Right cardiac atrium (tissue), 5 donors: Measurements from ENCODE around the gene HIVEP2. TPM values are rescaled to one million over a fixed set of nuclear protein-coding genes. Genes with fewer than 3 reads are reported as not detected.

Experiments
- ATAC-seq, 2 donors: fragments of 200-7000 bp; cut with Tn5 transposase; one replicate each; pipeline versions ENCODE4 v1.8.0 to v1.9.1; 2020; ENCODE audit warnings: moderate library complexity in 2 of 2, mild to moderate bottlenecking in 1 of 2
- DNase-seq, 3 donors: peaks; one replicate each; pipeline ENCODE4 v3.0.0-alpha.2; 2020
- H3K27ac ChIP-seq: one replicate; pipeline ENCODE4 v1.5.1; 2013; ENCODE audit warnings: mild to moderate bottlenecking, low read length, control low read depth, moderate library complexity
- H3K27me3 ChIP-seq: one replicate; pipeline ENCODE4 v1.6.1; 2013; ENCODE audit not compliant: control insufficient read depth, insufficient read depth
- H3K4me1 ChIP-seq: one replicate; pipeline ENCODE4 v1.6.1; 2013; ENCODE audit warnings: low read length; ENCODE audit not compliant: control insufficient read depth, insufficient read depth
- H3K4me3 ChIP-seq: one replicate; pipeline ENCODE4 v1.5.1; 2013; ENCODE audit warnings: low read length, control low read depth
- H3K9me3 ChIP-seq: one replicate; pipeline ENCODE4 v1.6.1; 2013; ENCODE audit warnings: low read length; ENCODE audit not compliant: control insufficient read depth
- WGBS: extraction: QIAGEN DNeasy Blood & Tissue Kit; methylation state at CpG from one replicate; pipeline ENCODE4 v1.1.7; 2013; 5-methylcytosine and 5-hydroxymethylcytosine counted together
- intact Hi-C, 4 donors: fragments of 100-400 bp; cut with DNase I; formaldehyde crosslinking; loops; one replicate each; pipeline versions ENCODE4 v1.11.0 to v1.14.0; 2022 to 2023
- polyA plus RNA-seq: library from polyadenylated mRNA; stranded (reverse); fragments of 200-250 nt; gene quantifications from one replicate; pipeline ENCODE4 v1.2.3, GENCODE V29; 2013
- total RNA-seq, 4 donors: library from RNA; stranded (reverse); fragmentation: NEBNext Ultra II Directional; extraction: Animal tissue kit (Norgen Biotek cat#: 25700); gene quantifications; one replicate each; pipeline ENCODE4 v1.2.1, GENCODE V29; 2021
- donor health status: healthy with polysubstance abuse.
- donor health status: DM: no; HTN: yes; CAD: no.
- donor health status: DM: no; HTN: no; CAD: no.
- donor health status: DM: no; HTN: yes; CAD: no; lungs with severe emphysema.
- donor health status: DM: yes; HTN: yes; CAD: no.

The HIVEP2 gene
- total and polyA plus RNA-seq, 5 donors, result 4.5 to 29.0 (median 15.6) TPM

DNA sequence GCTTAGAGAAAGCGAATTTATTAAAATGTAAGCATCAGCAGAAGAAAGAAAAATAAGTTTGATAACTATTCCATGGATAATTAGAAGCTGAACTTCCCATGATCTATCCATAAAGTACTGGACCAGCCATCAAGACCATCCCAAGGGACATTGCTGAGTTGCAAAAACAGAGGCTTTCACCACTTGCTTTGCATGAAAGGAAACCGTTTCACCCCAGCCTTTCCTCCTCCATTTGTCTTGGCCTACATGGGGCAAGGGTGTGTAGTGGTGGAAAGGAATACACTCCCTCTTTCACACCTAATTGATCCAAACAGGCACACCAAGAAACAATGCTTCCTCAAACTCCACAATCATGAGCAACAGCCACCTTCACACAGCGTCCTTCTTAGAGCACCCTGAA, 10.4 kb downstream of the HIVEP2 start:
- WGBS, result 79% methylated on average over 3 of the region's 3 CpGs
- intact Hi-C loops, result no loop called here
- no peak for DNase-seq
- H3K9me3 ChIP-seq, result no peaks in the 10 kb centered on the region
- H3K4me1 ChIP-seq, result no peaks in the 10 kb centered on the region
- H3K27me3 ChIP-seq, result no peaks in the 10 kb centered on the region
- peak in 1 of 2 donors; percentile 31 for ATAC-seq
- H3K4me3 ChIP-seq, result no peak overlapping the region
- no peak overlapping the region for H3K27ac ChIP-seq

DNA sequence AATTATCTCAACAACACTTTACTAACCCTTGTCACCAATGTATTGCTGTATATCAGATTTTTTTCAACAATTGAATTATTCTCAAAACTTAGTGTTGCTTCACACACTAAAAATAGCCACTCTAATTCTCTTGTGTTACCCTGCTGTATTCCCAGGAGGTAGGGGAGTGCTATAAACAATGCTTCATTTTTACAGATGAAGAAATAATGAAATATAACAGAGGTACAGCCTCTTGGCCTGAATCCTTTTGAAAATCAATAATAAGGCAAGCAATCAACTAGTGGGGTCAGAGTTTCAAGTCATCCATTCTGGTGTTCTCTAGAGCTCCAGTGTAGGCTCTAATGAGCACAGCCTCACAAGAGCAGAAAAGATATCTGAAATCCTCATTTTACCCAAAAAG, 10.9 kb downstream of the HIVEP2 start:
- ATAC-seq, result no peak
- H3K4me1 ChIP-seq, result no peaks in the 10 kb centered on the region
- no peak overlapping the region for H3K27ac ChIP-seq
- intact Hi-C loops, result no loop called here
- H3K9me3 ChIP-seq, result no peaks in the 10 kb centered on the region
- H3K27me3 ChIP-seq, result no peaks in the 10 kb centered on the region
- no peak overlapping the region for H3K4me3 ChIP-seq
- DNase-seq, result no peak

DNA sequence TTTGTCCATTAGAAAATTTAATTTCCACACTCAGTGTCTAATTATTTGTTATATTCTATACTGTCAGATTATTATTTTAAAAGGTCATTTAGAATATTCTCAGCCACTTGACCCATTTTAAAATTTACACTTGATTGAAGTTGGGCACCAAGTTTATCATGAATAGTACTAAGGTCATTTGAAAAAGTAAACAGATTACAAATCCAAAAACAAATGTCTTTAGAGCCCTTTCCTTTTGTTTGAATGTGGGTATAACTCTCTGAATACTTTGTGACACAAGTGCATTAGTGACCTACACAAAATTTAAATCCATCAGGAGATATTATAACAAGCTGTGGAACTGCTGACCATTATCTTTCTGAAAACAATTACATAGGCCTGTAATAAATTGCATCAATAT, 11.3 kb downstream of the HIVEP2 start:
- no peaks in the 10 kb centered on the region for H3K9me3 ChIP-seq
- no peak overlapping the region for H3K27ac ChIP-seq
- no peaks in the 10 kb centered on the region for H3K4me1 ChIP-seq
- no peak overlapping the region for H3K4me3 ChIP-seq
- intact Hi-C loops, result no loop called here
- no peaks in the 10 kb centered on the region for H3K27me3 ChIP-seq
- DNase-seq (no peak), ATAC-seq (no peak)

DNA sequence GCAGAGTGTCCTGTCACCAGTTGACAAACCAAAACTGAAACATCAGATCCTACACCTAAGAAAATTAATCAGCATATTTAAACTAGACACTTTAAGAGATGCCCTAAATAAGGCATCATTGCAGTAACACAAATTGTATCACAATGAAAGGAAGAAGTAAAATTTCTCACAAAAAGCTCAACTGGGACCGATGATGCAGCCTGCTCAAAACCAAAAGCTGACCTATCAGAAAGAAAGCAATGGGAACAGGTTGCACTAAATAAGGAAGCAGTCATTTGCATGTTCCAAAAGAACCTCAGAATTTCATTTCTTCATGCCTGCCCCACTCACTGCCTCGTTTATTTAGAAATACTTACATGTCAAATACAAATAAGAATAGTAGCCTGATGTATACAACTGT, 12.1 kb downstream of the HIVEP2 start:
- intact Hi-C loops, result no loop called here
- ATAC-seq (no peak), DNase-seq (no peak)
- no peak overlapping the region for H3K4me3 ChIP-seq
- H3K27me3 ChIP-seq, result no peaks in the 10 kb centered on the region
- no peak overlapping the region for H3K27ac ChIP-seq
- no peaks in the 10 kb centered on the region for H3K9me3 ChIP-seq
- peaks cover 1% of the 10 kb centered on the region for H3K4me1 ChIP-seq
- 78% methylated on average over 2 of the region's 2 CpGs for WGBS

DNA sequence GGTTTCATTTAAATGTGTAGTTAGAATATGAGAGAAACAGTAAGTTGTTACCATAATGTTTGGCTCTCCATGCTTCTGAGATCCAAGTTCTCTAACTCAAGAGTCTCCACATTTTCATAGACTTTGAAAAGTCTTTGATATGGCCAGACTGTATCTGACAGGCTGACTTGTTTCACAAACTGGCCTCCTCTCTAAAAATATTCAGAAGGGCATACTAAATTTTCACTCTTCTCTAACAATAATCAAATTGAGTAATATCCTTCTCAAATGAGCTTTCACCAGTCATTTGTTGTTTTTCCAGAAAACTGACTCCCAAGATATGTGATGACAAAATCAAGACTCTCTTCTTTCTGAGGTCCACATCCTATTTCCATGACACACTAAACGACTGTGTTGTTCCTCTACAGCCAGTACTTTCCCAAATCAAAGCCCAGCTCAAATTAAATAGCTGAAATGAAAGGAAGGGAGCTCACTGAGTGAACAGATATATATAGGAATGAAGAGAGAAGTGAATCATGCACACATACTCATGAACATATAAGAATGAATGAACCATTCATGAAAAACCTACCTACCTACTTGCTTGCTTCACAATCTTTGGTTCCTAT, 15.1 kb downstream of the HIVEP2 start:
- Histone ChIP-seq H3K9me3 (no peaks in the 10 kb centered on the region), H3K4me3 (no peak overlapping the region), H3K27ac (no peak overlapping the region), H3K27me3 (no peaks in the 10 kb centered on the region), H3K4me1 (peaks cover 2% of the 10 kb centered on the region)
- no peak for ATAC-seq
- no peak for DNase-seq
- intact Hi-C loops, result no loop called here
- 57% methylated on average over 1 of the region's 1 CpG for WGBS

DNA sequence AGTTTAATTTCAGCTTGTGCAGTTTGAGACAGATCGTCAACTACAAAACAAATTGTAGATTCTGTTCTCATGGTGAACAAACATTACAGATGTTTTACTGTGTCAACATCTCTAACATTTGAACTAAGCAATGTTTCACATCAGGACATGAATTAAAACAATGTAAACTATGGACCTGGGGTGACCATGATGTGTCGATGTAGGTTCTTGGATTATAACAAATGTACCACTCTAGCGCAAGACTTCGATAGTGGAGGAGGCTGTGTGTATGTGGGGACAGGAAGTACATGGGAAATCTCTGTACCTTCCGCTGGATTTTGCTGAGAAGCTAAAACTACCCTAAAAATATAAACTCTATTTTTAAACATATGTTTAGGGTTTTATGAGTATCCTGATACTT, 17.1 kb downstream of the HIVEP2 start:
- peaks cover 2% of the 10 kb centered on the region for H3K4me1 ChIP-seq
- WGBS, result 60% methylated on average over 5 of the region's 5 CpGs
- peak overlapping the region; percentile 60 for H3K4me3 ChIP-seq
- intact Hi-C loops, result loop anchor here in 1 of 4 donors (2.0 kb wide), 1 partner anchor 17 kb away; the partner anchor contains the start of gene HIVEP2
- no peaks in the 10 kb centered on the region for H3K9me3 ChIP-seq
- ATAC-seq, result no peak
- no peaks in the 10 kb centered on the region for H3K27me3 ChIP-seq
- no peak for DNase-seq
- no peak overlapping the region for H3K27ac ChIP-seq

DNA sequence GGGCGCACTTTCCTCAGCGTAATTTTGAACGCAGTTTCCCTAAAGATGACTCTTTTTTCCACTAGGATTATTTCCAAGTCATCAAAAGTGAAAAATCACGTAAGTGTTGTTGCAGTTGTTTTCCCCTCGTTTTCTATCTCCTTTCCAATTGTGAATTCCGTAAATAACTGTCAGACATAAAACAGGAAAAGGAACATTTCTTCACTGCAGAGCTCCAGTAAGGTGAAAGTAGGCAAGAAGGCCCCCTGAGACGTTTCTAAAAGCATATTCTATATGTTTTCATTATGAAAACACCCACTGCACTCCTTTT, 17.8 kb downstream of the HIVEP2 start:
- WGBS, result under 1% methylated on average over 7 of the region's 7 CpGs
- Histone ChIP-seq H3K27ac (peak overlapping the region; percentile 97), H3K9me3 (no peaks in the 10 kb centered on the region), H3K4me3 (peak overlapping the region; percentile 60), H3K4me1 (peaks cover 2% of the 10 kb centered on the region), H3K27me3 (no peaks in the 10 kb centered on the region)
- intact Hi-C loops, result loop anchor here in 1 of 4 donors (2.0 kb wide), 1 partner anchor 18 kb away; the partner anchor contains the start of gene HIVEP2
- ATAC-seq (no peak), DNase-seq (no peak)

DNA sequence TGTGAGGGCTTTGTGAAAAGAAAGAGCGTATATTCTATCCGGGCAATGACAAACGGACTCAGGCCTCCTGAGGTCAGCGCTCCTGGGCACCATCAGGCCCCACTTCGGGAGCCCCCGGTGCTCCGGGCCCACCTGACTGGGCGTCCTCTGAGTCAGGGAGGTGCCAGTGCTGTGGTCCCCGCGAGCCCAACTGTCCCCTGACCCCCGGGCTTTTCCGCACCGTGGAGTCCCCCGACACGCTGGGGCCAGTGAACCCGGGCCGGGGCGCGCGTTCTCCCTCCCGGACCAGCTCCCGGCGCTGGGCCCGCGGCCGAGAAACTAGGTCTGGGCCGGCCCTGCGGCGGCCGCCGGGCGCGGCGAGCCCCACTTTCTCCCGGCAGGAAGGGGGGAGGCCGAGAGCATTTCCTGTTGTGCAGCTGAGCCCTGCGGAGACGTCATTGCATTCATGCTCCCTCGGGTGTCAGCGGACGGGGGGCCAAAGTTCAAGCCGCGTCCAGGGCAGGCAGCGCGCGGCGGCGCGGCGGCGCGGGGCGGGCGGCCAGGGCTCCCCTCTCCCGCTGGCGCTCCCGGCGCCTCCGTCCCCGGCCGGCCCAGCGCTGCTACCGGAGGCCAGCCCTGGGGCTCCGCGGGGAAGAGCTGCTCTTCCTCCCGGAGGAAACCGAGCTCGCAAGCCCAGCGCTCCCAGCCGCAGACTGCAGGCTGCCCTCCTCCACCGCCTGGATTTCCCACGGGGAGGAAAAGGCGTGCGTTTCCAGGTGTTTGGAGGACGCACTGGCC, 18.3 kb downstream of the HIVEP2 start:
- Histone ChIP-seq H3K4me1 (peaks cover 2% of the 10 kb centered on the region), H3K4me3 (peak overlapping the region; percentile 60), H3K27me3 (no peaks in the 10 kb centered on the region), H3K27ac (peak overlapping the region; percentile 97), H3K9me3 (no peaks in the 10 kb centered on the region)
- WGBS, result under 1% methylated on average over 75 of the region's 75 CpGs
- ATAC-seq, result peak; percentile 97 to 98
- intact Hi-C loops, result loop anchor here in 1 of 4 donors (2.0 kb wide), 1 partner anchor 18 kb away; the partner anchor contains the start of gene HIVEP2
- peak; percentile 91 to 94 (median 94) for DNase-seq

DNA sequence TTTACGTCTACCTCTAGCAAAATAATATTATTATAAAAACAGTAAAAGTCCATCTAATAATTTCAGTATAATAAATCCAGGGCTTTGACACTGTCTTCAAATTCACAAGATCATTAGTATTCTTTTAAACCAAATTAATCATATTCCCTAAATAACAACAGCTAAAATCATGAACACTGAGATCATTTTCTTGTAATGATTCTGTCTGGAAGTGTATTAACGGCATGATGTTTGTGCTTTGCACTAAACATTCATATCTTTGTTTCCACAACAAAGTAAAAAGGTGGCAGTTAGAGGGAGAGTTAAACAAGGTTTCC, 18.8 kb downstream of the HIVEP2 start:
- intact Hi-C loops, result loop anchor here in 1 of 4 donors (2.0 kb wide), 1 partner anchor 19 kb away; the partner anchor contains the start of gene HIVEP2
- 41% methylated on average over 2 of the region's 2 CpGs for WGBS
- no peak for ATAC-seq

DNA sequence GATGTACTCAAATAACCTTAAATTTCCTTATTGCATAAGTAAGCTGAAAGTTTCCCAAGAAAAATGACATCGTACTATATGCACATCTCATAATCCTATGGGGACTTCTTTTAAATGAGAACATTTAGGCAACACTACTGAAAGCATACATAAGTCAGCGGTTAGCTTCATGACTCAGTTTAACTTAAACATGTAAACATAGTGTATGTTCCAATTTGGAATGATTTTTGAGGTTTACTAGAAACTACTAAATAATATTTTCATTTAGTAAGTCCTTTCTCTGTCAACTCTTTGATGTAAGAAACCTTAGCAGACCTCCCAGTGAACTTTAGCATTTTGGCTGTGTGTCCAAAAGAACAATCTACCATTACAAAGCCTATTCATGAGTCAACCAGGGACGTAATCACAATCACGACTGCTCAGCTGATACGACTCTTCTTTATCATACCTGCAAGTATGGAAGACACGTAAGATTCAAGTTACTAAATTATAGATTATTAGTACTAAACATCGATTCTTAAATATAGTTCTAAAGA, 19.3 kb downstream of the HIVEP2 start:
- WGBS, result 76% methylated on average over 7 of the region's 7 CpGs
- H3K9me3 ChIP-seq, result no peaks in the 10 kb centered on the region
- no peak overlapping the region for H3K27ac ChIP-seq

More for the DNA sequence above, 18.8 kb downstream of the HIVEP2 start:
- no peak for DNase-seq
- H3K4me3 ChIP-seq, result peak overlapping the region; percentile 60
- no peaks in the 10 kb centered on the region for H3K27me3 ChIP-seq
- H3K4me1 ChIP-seq, result peaks cover 2% of the 10 kb centered on the region
- H3K27ac ChIP-seq, result peak overlapping the region; percentile 97
- no peaks in the 10 kb centered on the region for H3K9me3 ChIP-seq

DNA sequence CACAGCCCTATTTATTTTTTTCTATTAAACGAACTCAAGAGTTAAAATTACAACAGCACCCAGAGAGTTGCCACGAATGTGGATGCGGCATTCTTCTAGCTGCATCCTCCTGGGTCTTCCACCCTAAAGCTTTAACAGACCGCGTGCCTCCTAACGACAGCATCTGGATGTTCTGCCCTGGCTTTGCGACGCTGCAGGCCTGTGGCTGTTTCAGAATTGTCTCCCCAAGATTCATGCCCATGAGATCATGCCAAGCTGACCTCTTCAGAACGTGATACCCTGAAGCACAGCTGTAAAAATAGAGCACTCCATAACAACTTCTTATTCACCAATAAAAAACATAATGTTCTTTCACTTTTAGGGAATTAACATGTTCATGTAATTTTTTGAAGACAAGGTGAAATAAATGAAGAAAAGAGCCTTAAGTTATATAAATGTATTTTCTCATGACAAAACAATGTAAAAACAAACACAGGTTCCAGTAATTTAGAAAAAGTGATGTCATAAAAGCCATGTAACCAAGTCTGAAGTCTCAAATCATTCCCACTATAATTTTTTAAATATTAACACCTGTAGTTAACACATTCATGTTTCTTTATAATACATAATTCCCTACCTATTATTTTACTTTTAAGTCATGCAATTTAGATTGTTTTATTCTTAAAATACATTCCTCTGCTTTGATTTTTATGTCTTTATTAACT, 26.5 kb downstream of the HIVEP2 start:
- Histone ChIP-seq H3K9me3 (no peaks in the 10 kb centered on the region), H3K27me3 (no peaks in the 10 kb centered on the region), H3K27ac (no peak overlapping the region), H3K4me1 (peaks cover 6% of the 10 kb centered on the region), H3K4me3 (no peak overlapping the region)
- ATAC-seq, result no peak
- intact Hi-C loops, result no loop called here
- peak in 1 of 3 donors; percentile 23 for DNase-seq
- WGBS, result 70% methylated on average over 9 of the region's 9 CpGs

More for the DNA sequence above, 19.3 kb downstream of the HIVEP2 start:
- H3K4me3 ChIP-seq, result no peak overlapping the region
- peak in 1 of 2 donors; percentile 60 for ATAC-seq
- no peak for DNase-seq
- no peaks in the 10 kb centered on the region for H3K27me3 ChIP-seq
- peaks cover 2% of the 10 kb centered on the region for H3K4me1 ChIP-seq
- intact Hi-C loops, result loop anchor here in 1 of 4 donors (2.0 kb wide), 1 partner anchor 19 kb away; the partner anchor contains the start of gene HIVEP2
